ENCODE measurements around the gene SIDT2.

DNA sequence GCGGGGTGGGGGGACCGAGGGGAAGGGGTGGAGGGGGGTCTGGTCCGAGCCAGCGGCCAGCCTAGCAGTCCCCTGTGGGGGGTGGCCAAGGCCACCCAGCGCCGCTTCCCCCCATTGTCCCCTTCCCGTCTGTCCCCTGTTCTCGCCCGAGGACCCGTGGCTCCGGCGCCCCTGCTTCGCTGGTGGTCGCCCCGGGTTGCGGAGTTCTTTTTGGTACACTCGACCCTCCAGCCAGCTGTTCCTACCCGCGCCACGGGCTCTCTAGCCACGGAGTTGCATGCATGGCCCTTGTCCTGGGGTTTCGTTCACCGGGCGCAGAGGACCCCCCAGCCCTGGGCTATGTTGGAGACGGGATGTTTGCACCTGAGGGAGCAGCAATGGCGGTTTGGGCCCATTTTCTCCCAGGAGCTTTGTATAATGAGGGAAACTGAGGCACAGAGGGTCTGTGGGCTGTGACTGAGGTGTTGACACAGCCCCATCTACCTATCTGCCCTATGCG lies 54.4 kb downstream of the SIDT2 start:
- TF ChIP-seq, protein P1, sequence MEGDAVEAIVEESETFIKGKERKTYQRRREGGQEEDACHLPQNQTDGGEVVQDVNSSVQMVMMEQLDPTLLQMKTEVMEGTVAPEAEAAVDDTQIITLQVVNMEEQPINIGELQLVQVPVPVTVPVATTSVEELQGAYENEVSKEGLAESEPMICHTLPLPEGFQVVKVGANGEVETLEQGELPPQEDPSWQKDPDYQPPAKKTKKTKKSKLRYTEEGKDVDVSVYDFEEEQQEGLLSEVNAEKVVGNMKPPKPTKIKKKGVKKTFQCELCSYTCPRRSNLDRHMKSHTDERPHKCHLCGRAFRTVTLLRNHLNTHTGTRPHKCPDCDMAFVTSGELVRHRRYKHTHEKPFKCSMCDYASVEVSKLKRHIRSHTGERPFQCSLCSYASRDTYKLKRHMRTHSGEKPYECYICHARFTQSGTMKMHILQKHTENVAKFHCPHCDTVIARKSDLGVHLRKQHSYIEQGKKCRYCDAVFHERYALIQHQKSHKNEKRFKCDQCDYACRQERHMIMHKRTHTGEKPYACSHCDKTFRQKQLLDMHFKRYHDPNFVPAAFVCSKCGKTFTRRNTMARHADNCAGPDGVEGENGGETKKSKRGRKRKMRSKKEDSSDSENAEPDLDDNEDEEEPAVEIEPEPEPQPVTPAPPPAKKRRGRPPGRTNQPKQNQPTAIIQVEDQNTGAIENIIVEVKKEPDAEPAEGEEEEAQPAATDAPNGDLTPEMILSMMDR (IDR thresholded peaks at IDR 0.05): no peak
- no peak for TF ChIP-seq POLR2A (IDR thresholded peaks at IDR 0.05)

All from body of pancreas (tissue), 4 donors.